DND-41 (cell line): Measurements from ENCODE around the gene AOC1.

ENCODE experiments used
- ATAC-seq: fragments of 200-7000 bp; cut with Tn5 transposase; 3 replicates; pipeline ENCODE4 v1.9.1; 2021; ENCODE audit warnings: low read depth; ENCODE audit not compliant: insufficient read depth
- DNase-seq: peaks from one replicate; pipeline ENCODE4 v3.0.0-alpha.2; 2020
- H2AFZ ChIP-seq: 2 replicates; pipeline ENCODE4 v1.6.0; 2012; ENCODE audit warnings: low read depth, low read length
- H3K27ac ChIP-seq: 2 replicates; pipeline ENCODE4 v1.5.1; 2012; ENCODE audit warnings: low read length, inconsistent platforms
- H3K27me3 ChIP-seq: fragments of 200-600 bp; sonication (generic); 2 replicates; pipeline ENCODE4 v1.6.0; 2012; ENCODE audit warnings: low read length, mild to moderate bottlenecking, inconsistent platforms; ENCODE audit not compliant: insufficient read depth, poor library complexity
- H3K36me3 ChIP-seq: 2 replicates; pipeline ENCODE4 v1.5.1; 2012; ENCODE audit warnings: low read length, inconsistent platforms; ENCODE audit not compliant: insufficient read depth
- H3K4me1 ChIP-seq: 2 replicates; pipeline ENCODE4 v1.5.1; 2012; ENCODE audit warnings: mild to moderate bottlenecking, low read length; ENCODE audit not compliant: insufficient read depth
- H3K4me2 ChIP-seq: 2 replicates; pipeline ENCODE4 v1.6.0; 2012; ENCODE audit warnings: mild to moderate bottlenecking, moderate library complexity, low read length, inconsistent platforms; ENCODE audit not compliant: insufficient read depth
- H3K4me3 ChIP-seq, 2 experiments: fragments of 200-600 bp in 1 of 2; shearing (Covaris generic) in 1 of 2; 2 replicates each; pipeline ENCODE4 v1.5.1; 2012 to 2016; ENCODE audit warnings: inconsistent platforms in 2 of 2, low read length in 2 of 2, mild to moderate bottlenecking in 2 of 2, low read depth in 1 of 2, moderate library complexity in 1 of 2
- H3K79me2 ChIP-seq: 2 replicates; pipeline ENCODE4 v1.6.0; 2012; ENCODE audit warnings: low read length, inconsistent platforms; ENCODE audit not compliant: insufficient read depth
- H3K9ac ChIP-seq: 2 replicates; pipeline ENCODE4 v1.6.0; 2012; ENCODE audit warnings: low read depth, mild to moderate bottlenecking, inconsistent platforms, low read length, moderate library complexity
- H3K9me3 ChIP-seq: 2 replicates; pipeline ENCODE4 v1.5.1; 2012; ENCODE audit warnings: low read length, moderate library complexity, mild to moderate bottlenecking, inconsistent platforms; ENCODE audit not compliant: insufficient read depth, severe bottlenecking
- H4K20me1 ChIP-seq: 2 replicates; pipeline ENCODE4 v1.6.0; 2012; ENCODE audit warnings: low read length; ENCODE audit not compliant: insufficient read depth
- EZH2 ChIP-seq: IDR thresholded peaks from 3 replicates; pipeline ENCODE4 v1.6.1; 2012; ENCODE audit warnings: borderline replicate concordance, low read depth, mild to moderate bottlenecking, moderate library complexity, low read length, inconsistent platforms; ENCODE audit not compliant: severe bottlenecking
- TF ChIP-seq, protein P1 (sequence below): IDR thresholded peaks from 2 replicates; pipeline ENCODE4 v1.5.1; 2012; ENCODE audit warnings: borderline replicate concordance, low read length, moderate library complexity, mild to moderate bottlenecking; ENCODE audit not compliant: poor library complexity, severe bottlenecking; ENCODE audit errors: extremely low read depth

AOC1 gene

DNA sequence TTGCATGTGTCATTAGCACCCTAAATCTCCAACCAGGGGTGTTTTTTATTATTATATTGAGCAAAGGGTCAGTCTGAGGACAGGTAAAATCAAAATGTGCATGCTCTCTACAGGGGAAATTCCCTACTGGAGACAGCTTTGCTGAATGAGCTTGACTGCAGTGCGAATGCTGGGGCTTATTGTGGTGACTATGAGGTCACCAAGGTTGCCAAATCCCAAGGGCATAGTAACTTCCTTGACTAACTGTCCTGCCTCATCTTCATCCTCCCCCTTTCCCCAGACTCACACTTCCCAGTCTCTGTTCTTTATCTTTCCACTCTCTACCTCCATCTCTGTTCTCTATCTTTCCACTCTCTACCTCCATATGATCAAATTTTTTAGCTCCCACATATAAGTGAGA is 22.9 kb upstream of the AOC1 start:
- H3K4me2 ChIP-seq: no peak overlapping the region
- TF ChIP-seq, protein P1, sequence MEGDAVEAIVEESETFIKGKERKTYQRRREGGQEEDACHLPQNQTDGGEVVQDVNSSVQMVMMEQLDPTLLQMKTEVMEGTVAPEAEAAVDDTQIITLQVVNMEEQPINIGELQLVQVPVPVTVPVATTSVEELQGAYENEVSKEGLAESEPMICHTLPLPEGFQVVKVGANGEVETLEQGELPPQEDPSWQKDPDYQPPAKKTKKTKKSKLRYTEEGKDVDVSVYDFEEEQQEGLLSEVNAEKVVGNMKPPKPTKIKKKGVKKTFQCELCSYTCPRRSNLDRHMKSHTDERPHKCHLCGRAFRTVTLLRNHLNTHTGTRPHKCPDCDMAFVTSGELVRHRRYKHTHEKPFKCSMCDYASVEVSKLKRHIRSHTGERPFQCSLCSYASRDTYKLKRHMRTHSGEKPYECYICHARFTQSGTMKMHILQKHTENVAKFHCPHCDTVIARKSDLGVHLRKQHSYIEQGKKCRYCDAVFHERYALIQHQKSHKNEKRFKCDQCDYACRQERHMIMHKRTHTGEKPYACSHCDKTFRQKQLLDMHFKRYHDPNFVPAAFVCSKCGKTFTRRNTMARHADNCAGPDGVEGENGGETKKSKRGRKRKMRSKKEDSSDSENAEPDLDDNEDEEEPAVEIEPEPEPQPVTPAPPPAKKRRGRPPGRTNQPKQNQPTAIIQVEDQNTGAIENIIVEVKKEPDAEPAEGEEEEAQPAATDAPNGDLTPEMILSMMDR: no peak
- TF ChIP-seq EZH2: no peak

DNA sequence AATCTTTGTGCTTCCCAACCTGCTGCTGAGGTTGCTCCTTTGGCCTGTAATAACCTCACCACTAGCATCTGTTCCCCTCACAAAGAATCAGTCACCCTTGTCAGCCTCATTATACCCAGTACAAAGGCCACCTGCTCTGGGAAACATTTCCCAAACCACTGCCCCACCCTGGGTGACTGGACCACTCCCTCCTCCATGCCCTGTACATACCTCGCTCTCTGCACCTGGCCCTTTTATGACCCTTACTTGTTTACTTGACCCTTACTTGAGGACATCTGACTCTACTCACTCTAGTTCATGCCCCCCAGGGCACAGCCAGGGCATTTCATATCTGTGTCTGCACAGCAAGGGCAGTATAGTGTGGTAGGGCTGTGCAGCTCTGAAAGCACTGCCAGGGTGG is 21.4 kb upstream of the AOC1 start:
- H3K36me3 ChIP-seq: no peaks in the 10 kb centered on the region
- H3K4me3 ChIP-seq: no peak overlapping the region
- H3K27ac ChIP-seq: no peak overlapping the region
- H4K20me1 ChIP-seq: no peaks in the 10 kb centered on the region
- TF ChIP-seq, protein P1: no peak
- no peak for TF ChIP-seq EZH2
- no peak overlapping the region for H2AFZ ChIP-seq
- H3K9ac ChIP-seq: no peak overlapping the region
- H3K27me3 ChIP-seq: peaks cover 29% of the 10 kb centered on the region
- no peaks in the 10 kb centered on the region for H3K79me2 ChIP-seq
- DNase-seq (no peak), ATAC-seq (no peak)
- no peaks in the 10 kb centered on the region for H3K9me3 ChIP-seq
- H3K4me2 ChIP-seq: no peak overlapping the region
- H3K4me1 ChIP-seq: no peaks in the 10 kb centered on the region

More for the DNA sequence above, 22.9 kb upstream of the AOC1 start:
- Histone ChIP-seq H3K9ac (no peak overlapping the region), H3K79me2 (no peaks in the 10 kb centered on the region), H4K20me1 (no peaks in the 10 kb centered on the region), H3K4me1 (no peaks in the 10 kb centered on the region), H3K36me3 (no peaks in the 10 kb centered on the region), H3K27me3 (peaks cover 32% of the 10 kb centered on the region), H3K9me3 (no peaks in the 10 kb centered on the region), H2AFZ (no peak overlapping the region), H3K27ac (no peak overlapping the region), H3K4me3 (no peak overlapping the region)
- ATAC-seq (no peak), DNase-seq (no peak)

DNA sequence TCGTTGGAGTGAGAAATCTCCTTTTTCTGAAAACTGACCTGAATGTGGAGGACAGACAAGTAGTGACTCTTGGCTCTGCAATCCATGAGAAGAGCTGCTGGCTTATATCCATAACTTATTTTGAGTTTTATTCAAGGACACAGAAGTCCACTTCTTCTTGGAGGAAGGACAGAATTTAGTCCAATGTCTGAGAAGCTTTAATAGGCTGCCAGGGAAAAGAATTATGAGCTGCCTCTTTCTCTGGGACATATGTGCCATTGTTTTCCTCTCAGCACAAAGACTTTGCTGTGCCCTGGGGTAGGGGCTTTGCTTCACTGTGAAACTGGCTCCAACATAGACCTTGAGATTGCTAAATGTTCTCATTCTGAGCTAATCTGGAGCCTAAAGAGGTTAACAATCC is 20.5 kb upstream of the AOC1 start:
- Histone ChIP-seq H2AFZ (no peak overlapping the region), H3K79me2 (no peaks in the 10 kb centered on the region), H3K27ac (no peak overlapping the region), H3K9ac (no peak overlapping the region), H3K4me2 (no peak overlapping the region), H3K4me3 (no peak overlapping the region), H3K36me3 (no peaks in the 10 kb centered on the region), H3K4me1 (no peaks in the 10 kb centered on the region), H4K20me1 (no peaks in the 10 kb centered on the region), H3K27me3 (peaks cover 29% of the 10 kb centered on the region), H3K9me3 (no peaks in the 10 kb centered on the region)
- no peak for TF ChIP-seq EZH2
- TF ChIP-seq, protein P1: no peak
- ATAC-seq (no peak), DNase-seq (no peak)

DNA sequence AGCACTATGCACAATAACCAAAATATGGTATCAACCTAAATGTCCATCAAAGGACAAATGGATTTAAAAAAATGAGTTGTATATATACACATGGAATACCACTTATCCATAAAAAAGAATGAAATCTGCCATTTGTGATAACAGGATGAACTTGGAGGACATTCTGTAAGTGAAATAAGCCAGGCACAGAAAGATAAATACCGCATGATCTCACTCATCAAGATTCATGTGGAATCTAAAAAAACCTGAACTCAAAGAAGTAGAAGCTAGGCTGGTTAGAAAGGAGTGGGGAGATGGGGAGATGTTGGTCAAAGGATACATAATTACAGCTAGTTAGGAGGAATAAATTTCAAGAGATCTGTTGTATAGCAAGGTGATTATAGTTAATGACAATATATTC is 17.3 kb upstream of the AOC1 start:
- no peak overlapping the region for H3K9ac ChIP-seq
- H3K4me2 ChIP-seq: no peak overlapping the region
- no peak for TF ChIP-seq EZH2
- TF ChIP-seq, protein P1: no peak
- H3K9me3 ChIP-seq: no peaks in the 10 kb centered on the region
- ATAC-seq (no peak), DNase-seq (no peak)
- H3K27ac ChIP-seq: no peak overlapping the region
- H2AFZ ChIP-seq: no peak overlapping the region
- H3K79me2 ChIP-seq: no peaks in the 10 kb centered on the region
- H3K36me3 ChIP-seq: no peaks in the 10 kb centered on the region
- H4K20me1 ChIP-seq: no peaks in the 10 kb centered on the region
- peaks cover 8% of the 10 kb centered on the region for H3K27me3 ChIP-seq
- H3K4me3 ChIP-seq: no peak overlapping the region
- no peaks in the 10 kb centered on the region for H3K4me1 ChIP-seq
